ENCODE measurements around the gene DYSF.

DNA sequence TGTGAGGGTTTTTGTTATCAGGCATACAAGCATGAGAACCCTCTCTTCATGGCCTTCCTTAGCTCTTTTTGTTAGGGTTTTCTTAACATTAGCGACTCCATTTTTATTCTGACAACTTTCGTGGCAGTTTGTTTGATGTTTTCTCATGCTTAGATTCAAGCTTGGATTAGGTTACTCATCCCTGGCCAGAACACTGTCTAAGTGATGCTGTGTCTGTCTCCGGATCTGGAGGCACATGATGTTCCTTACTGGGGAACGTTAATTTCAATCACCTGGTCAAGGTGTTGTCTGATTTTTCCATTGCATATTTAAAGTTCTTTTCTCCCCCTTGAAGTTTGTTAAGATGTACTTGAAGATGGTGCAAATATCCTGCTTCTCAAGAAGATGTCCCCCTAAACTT, 40.7 kb downstream of the DYSF start:
- TF ChIP-seq POLR2A (IDR thresholded peaks at IDR 0.05) = no peak
- TF ChIP-seq, protein P1, sequence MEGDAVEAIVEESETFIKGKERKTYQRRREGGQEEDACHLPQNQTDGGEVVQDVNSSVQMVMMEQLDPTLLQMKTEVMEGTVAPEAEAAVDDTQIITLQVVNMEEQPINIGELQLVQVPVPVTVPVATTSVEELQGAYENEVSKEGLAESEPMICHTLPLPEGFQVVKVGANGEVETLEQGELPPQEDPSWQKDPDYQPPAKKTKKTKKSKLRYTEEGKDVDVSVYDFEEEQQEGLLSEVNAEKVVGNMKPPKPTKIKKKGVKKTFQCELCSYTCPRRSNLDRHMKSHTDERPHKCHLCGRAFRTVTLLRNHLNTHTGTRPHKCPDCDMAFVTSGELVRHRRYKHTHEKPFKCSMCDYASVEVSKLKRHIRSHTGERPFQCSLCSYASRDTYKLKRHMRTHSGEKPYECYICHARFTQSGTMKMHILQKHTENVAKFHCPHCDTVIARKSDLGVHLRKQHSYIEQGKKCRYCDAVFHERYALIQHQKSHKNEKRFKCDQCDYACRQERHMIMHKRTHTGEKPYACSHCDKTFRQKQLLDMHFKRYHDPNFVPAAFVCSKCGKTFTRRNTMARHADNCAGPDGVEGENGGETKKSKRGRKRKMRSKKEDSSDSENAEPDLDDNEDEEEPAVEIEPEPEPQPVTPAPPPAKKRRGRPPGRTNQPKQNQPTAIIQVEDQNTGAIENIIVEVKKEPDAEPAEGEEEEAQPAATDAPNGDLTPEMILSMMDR (IDR thresholded peaks at IDR 0.05) = no peak
